Trophoblast cell (in vitro differentiated cells and primary cell): ENCODE measurements around the gene MATN4.
A peak's percentile ranks its signal among the peaks of the same experiment; 100 is the strongest.

ENCODE experiments used
- DNase-seq, 2 donors: peaks; one replicate each; pipeline ENCODE4 v3.0.0-alpha.2; 2016
- H2AFZ ChIP-seq: 2 replicates; pipeline ENCODE4 v1.6.1; 2013; ENCODE audit warnings: low read length, moderate library complexity, mild to moderate bottlenecking; ENCODE audit not compliant: insufficient read depth, poor library complexity
- H2AK5ac ChIP-seq: 2 replicates; pipeline ENCODE4 v1.6.1; 2013; ENCODE audit warnings: mild to moderate bottlenecking, low read length
- H2BK120ac ChIP-seq: 2 replicates; pipeline ENCODE4 v1.6.1; 2013; ENCODE audit warnings: low read length, mild to moderate bottlenecking, moderate library complexity; ENCODE audit not compliant: insufficient read depth, poor library complexity
- H2BK12ac ChIP-seq: 2 replicates; pipeline ENCODE4 v1.6.1; 2013; ENCODE audit warnings: mild to moderate bottlenecking, low read length, moderate library complexity
- H2BK5ac ChIP-seq: 2 replicates; pipeline ENCODE4 v1.6.1; 2013; ENCODE audit warnings: low read length, low read depth, moderate library complexity, mild to moderate bottlenecking; ENCODE audit not compliant: poor library complexity
- H3K14ac ChIP-seq: 2 replicates; pipeline ENCODE4 v1.6.1; 2013; ENCODE audit warnings: mild to moderate bottlenecking, low read length
- H3K18ac ChIP-seq: 2 replicates; pipeline ENCODE4 v1.6.1; 2013; ENCODE audit warnings: mild to moderate bottlenecking, low read length
- H3K23ac ChIP-seq: 2 replicates; pipeline ENCODE4 v1.6.1; 2013; ENCODE audit warnings: low read length
- H3K27ac ChIP-seq: 2 replicates; pipeline ENCODE4 v1.5.1; 2013; ENCODE audit warnings: low read depth, mild to moderate bottlenecking, inconsistent platforms, low read length, moderate library complexity
- H3K27me3 ChIP-seq: 2 replicates; pipeline ENCODE4 v1.6.1; 2013; ENCODE audit warnings: inconsistent platforms, mild to moderate bottlenecking, low read length, moderate library complexity; ENCODE audit not compliant: insufficient read depth
- H3K36me3 ChIP-seq, 2 experiments: 1 replicate in 1 of 2; 2 replicates in 1 of 2; pipeline ENCODE4 v1.6.1; 2013; ENCODE audit warnings: low read length in 2 of 2, mild to moderate bottlenecking in 2 of 2, moderate library complexity in 1 of 2; ENCODE audit not compliant: insufficient read depth in 2 of 2, control insufficient read depth in 1 of 2
- H3K4ac ChIP-seq: 2 replicates; pipeline ENCODE4 v1.6.1; 2013; ENCODE audit warnings: low read depth, mild to moderate bottlenecking, low read length, moderate library complexity
- H3K4me1 ChIP-seq, 2 experiments: 1 replicate in 1 of 2; 2 replicates in 1 of 2; pipeline ENCODE4 v1.6.1; 2013; ENCODE audit warnings: low read length in 2 of 2, mild to moderate bottlenecking in 2 of 2, moderate library complexity in 1 of 2; ENCODE audit not compliant: insufficient read depth in 2 of 2, control insufficient read depth in 1 of 2
- H3K4me2 ChIP-seq: 2 replicates; pipeline ENCODE4 v1.6.1; 2013; ENCODE audit warnings: inconsistent platforms, mild to moderate bottlenecking, low read length, moderate library complexity
- H3K4me3 ChIP-seq: 2 replicates; pipeline ENCODE4 v1.5.1; 2013; ENCODE audit warnings: mild to moderate bottlenecking, low read depth, low read length, inconsistent platforms
- H3K79me1 ChIP-seq: one replicate; pipeline ENCODE4 v1.6.1; 2013; ENCODE audit warnings: low read length
- H3K79me2 ChIP-seq: 2 replicates; pipeline ENCODE4 v1.6.1; 2013; ENCODE audit warnings: low read length, mild to moderate bottlenecking; ENCODE audit not compliant: control insufficient read depth, insufficient read depth, poor library complexity
- H3K9ac ChIP-seq: 2 replicates; pipeline ENCODE4 v1.6.1; 2013; ENCODE audit warnings: mild to moderate bottlenecking, low read length
- H3K9me3 ChIP-seq: 2 replicates; pipeline ENCODE4 v1.6.1; 2013; ENCODE audit warnings: low read depth, mild to moderate bottlenecking, control low read depth, inconsistent platforms, low read length; ENCODE audit not compliant: insufficient read depth
- H4K12ac ChIP-seq: 2 replicates; pipeline ENCODE4 v1.6.1; 2013; ENCODE audit warnings: low read depth, mild to moderate bottlenecking, low read length, moderate library complexity
- H4K8ac ChIP-seq: 2 replicates; pipeline ENCODE4 v1.6.1; 2013; ENCODE audit warnings: low read depth, mild to moderate bottlenecking, low read length, moderate library complexity
- H4K91ac ChIP-seq: one replicate; pipeline ENCODE4 v1.6.1; 2013; ENCODE audit warnings: low read depth, mild to moderate bottlenecking, low read length, moderate library complexity
- WGBS: extraction: QIAGEN DNeasy Blood & Tissue Kit; methylation state at CpG from one replicate; pipeline ENCODE4 v1.1.7; 2013; ENCODE audit warnings: missing lambda C conversion rate; ENCODE audit not compliant: insufficient read length, insufficient coverage; ENCODE audit errors: extremely low coverage; 5-methylcytosine and 5-hydroxymethylcytosine counted together

The MATN4 gene

GRCh38 chr20:45290677-45291355, 17.3 kb downstream of the MATN4 start:
- Histone ChIP-seq H3K23ac (no peak overlapping the region), H3K9ac (no peak overlapping the region), H3K4ac (no peak overlapping the region), H2BK12ac (no peak overlapping the region), H3K36me3 (no peaks in the 10 kb centered on the region), H4K91ac (no peak overlapping the region), H3K4me3 (no peak overlapping the region), H3K79me1 (peaks cover 5% of the 10 kb centered on the region), H3K27ac (no peak overlapping the region), H3K4me1 (peaks cover 3 to 8% of the 10 kb centered on the region in 2 experiments), H3K18ac (no peak overlapping the region), H2AK5ac (no peak overlapping the region), H2BK5ac (no peak overlapping the region), H4K8ac (no peak overlapping the region), H2BK120ac (no peak overlapping the region), H3K27me3 (peaks cover 6% of the 10 kb centered on the region), H2AFZ (no peak overlapping the region), H3K4me2 (no peak overlapping the region), H3K14ac (no peak overlapping the region), H3K79me2 (no peaks in the 10 kb centered on the region), H4K12ac (no peak overlapping the region), H3K9me3 (no peaks in the 10 kb centered on the region)
- peak; percentile 63 to 89 for DNase-seq
- WGBS = no CpG with 5 or more reads among the region's 8 CpGs

GRCh38 chr20:45289942-45290676, 18.0 kb downstream of the MATN4 start:
- no peak for DNase-seq
- no peak overlapping the region for H3K27ac ChIP-seq
- H3K36me3 ChIP-seq = no peaks in the 10 kb centered on the region
- no peak overlapping the region for H3K4ac ChIP-seq
- peaks cover 3 to 8% of the 10 kb centered on the region in 2 experiments for H3K4me1 ChIP-seq
- H3K4me2 ChIP-seq = no peak overlapping the region
- H2AK5ac ChIP-seq = no peak overlapping the region
- H3K79me1 ChIP-seq = peaks cover 5% of the 10 kb centered on the region
- H2BK12ac ChIP-seq = no peak overlapping the region
- no peak overlapping the region for H4K8ac ChIP-seq
- H4K12ac ChIP-seq = no peak overlapping the region
- no peaks in the 10 kb centered on the region for H3K79me2 ChIP-seq
- no peak overlapping the region for H3K14ac ChIP-seq
- H3K9ac ChIP-seq = no peak overlapping the region
- H3K23ac ChIP-seq = no peak overlapping the region
- H4K91ac ChIP-seq = no peak overlapping the region
- no peak overlapping the region for H2BK5ac ChIP-seq
- H2BK120ac ChIP-seq = no peak overlapping the region
- WGBS = no CpG with 5 or more reads among the region's 13 CpGs
- H3K4me3 ChIP-seq = no peak overlapping the region
- no peak overlapping the region for H2AFZ ChIP-seq
- H3K9me3 ChIP-seq = no peaks in the 10 kb centered on the region
- H3K27me3 ChIP-seq = peaks cover 6% of the 10 kb centered on the region
- no peak overlapping the region for H3K18ac ChIP-seq

GRCh38 chr20:45288860-45289259, 19.2 kb downstream of the MATN4 start:
- H2BK120ac ChIP-seq = no peak overlapping the region
- no peak overlapping the region for H4K12ac ChIP-seq
- no peak overlapping the region for H2BK5ac ChIP-seq
- no peaks in the 10 kb centered on the region for H3K36me3 ChIP-seq
- no peak overlapping the region for H3K9ac ChIP-seq
- H3K23ac ChIP-seq = no peak overlapping the region
- no peak overlapping the region for H3K18ac ChIP-seq
- H3K4me3 ChIP-seq = no peak overlapping the region
- no peak overlapping the region for H4K91ac ChIP-seq
- peaks cover 6% of the 10 kb centered on the region for H3K27me3 ChIP-seq
- DNase-seq = no peak
- WGBS = no CpG with 5 or more reads among the region's 5 CpGs
- H3K79me2 ChIP-seq = no peaks in the 10 kb centered on the region
- peaks cover 5% of the 10 kb centered on the region for H3K79me1 ChIP-seq
- H3K4me2 ChIP-seq = no peak overlapping the region
- H3K9me3 ChIP-seq = no peaks in the 10 kb centered on the region
- H3K27ac ChIP-seq = no peak overlapping the region
- H2AK5ac ChIP-seq = no peak overlapping the region
- H3K4ac ChIP-seq = no peak overlapping the region
- H2AFZ ChIP-seq = no peak overlapping the region
- no peak overlapping the region for H3K14ac ChIP-seq
- peaks cover 3 to 8% of the 10 kb centered on the region in 2 experiments for H3K4me1 ChIP-seq
- H4K8ac ChIP-seq = no peak overlapping the region
- H2BK12ac ChIP-seq = no peak overlapping the region

- Histone ChIP-seq H2BK5ac (no peak overlapping the region), H4K91ac (no peak overlapping the region), H2BK12ac (no peak overlapping the region), H4K12ac (no peak overlapping the region), H3K18ac (no peak overlapping the region), H3K79me2 (no peaks in the 10 kb centered on the region), H3K4me1 (peaks cover 3 to 5% of the 10 kb centered on the region in 2 experiments), H2AFZ (no peak overlapping the region), H3K27ac (no peak overlapping the region), H4K8ac (no peak overlapping the region), H3K4me3 (no peak overlapping the region), H3K4ac (no peak overlapping the region), H3K14ac (no peak overlapping the region), H2BK120ac (no peak overlapping the region), H3K9ac (no peak overlapping the region), H3K9me3 (no peaks in the 10 kb centered on the region), H3K27me3 (peaks cover 5% of the 10 kb centered on the region), H3K79me1 (peaks cover 1% of the 10 kb centered on the region), H3K36me3 (no peaks in the 10 kb centered on the region), H2AK5ac (no peak overlapping the region), H3K23ac (no peak overlapping the region), H3K4me2 (no peak overlapping the region)
- DNase-seq = no peak
- no CpG with 5 or more reads among the region's 4 CpGs for WGBS
Observed at GRCh38 chr20:45288376-45288775, 19.7 kb downstream of the MATN4 start.
